ENCODE measurements around the gene BASP1.
A peak's percentile ranks its signal among the peaks of the same experiment; 100 is the strongest.

Gene BASP1

GRCh38 chr5:17217493-17218352 lies at the start of gene BASP1:
TSS of gene BASP1 (plus strand) at chr5:17217631. CDS start at chr5:17275217, 57,586 bp downstream.
- DNase-seq (ENCODE audit: low spot score), result peak; percentile 79

GRCh38 chr5:17169507-17169906 lies 47.9 kb upstream of the BASP1 start:
- no peak for DNase-seq (ENCODE audit: low spot score)

- no peak for DNase-seq (ENCODE audit: low spot score)
Observed at GRCh38 chr5:17172791-17173190, 44.6 kb upstream of the BASP1 start.

- no peak for DNase-seq (ENCODE audit: low spot score)
Observed at GRCh38 chr5:17174965-17175364, 42.5 kb upstream of the BASP1 start.

GRCh38 chr5:17177501-17178372 lies 39.7 kb upstream of the BASP1 start:
- no peak for DNase-seq (ENCODE audit: low spot score)

- DNase-seq (ENCODE audit: low spot score), result no peak
Observed at GRCh38 chr5:17178373-17178675, 39.1 kb upstream of the BASP1 start.

GRCh38 chr5:17180330-17180843 lies 37.0 kb upstream of the BASP1 start:
- DNase-seq (ENCODE audit: low spot score), result no peak

GRCh38 chr5:17180864-17181723 lies 36.3 kb upstream of the BASP1 start:
- no peak for DNase-seq (ENCODE audit: low spot score)

GRCh38 chr5:17182494-17182893 lies 34.9 kb upstream of the BASP1 start:
- no peak for DNase-seq (ENCODE audit: low spot score)

- DNase-seq (ENCODE audit: low spot score), result no peak
Observed at GRCh38 chr5:17182981-17183380, 34.5 kb upstream of the BASP1 start.

GRCh38 chr5:17183831-17184230 lies 33.6 kb upstream of the BASP1 start:
- no peak for DNase-seq (ENCODE audit: low spot score)

- DNase-seq (ENCODE audit: low spot score), result no peak
Observed at GRCh38 chr5:17184588-17184987, 32.8 kb upstream of the BASP1 start.

GRCh38 chr5:17185349-17185748 lies 32.1 kb upstream of the BASP1 start:
- DNase-seq (ENCODE audit: low spot score), result no peak

GRCh38 chr5:17185773-17186172 lies 31.7 kb upstream of the BASP1 start:
- DNase-seq (ENCODE audit: low spot score), result no peak

GRCh38 chr5:17186256-17186655 lies 31.2 kb upstream of the BASP1 start:
- DNase-seq (ENCODE audit: low spot score), result no peak

- no peak for DNase-seq (ENCODE audit: low spot score)
Observed at GRCh38 chr5:17187011-17187785, 30.2 kb upstream of the BASP1 start.

GRCh38 chr5:17187786-17188170 lies 29.7 kb upstream of the BASP1 start:
- no peak for DNase-seq (ENCODE audit: low spot score)

- peak; percentile 68 for DNase-seq (ENCODE audit: low spot score)
Observed at GRCh38 chr5:17189381-17190036, 27.9 kb upstream of the BASP1 start.

- peak; percentile 31 for DNase-seq (ENCODE audit: low spot score)
Observed at GRCh38 chr5:17190242-17190778, 27.1 kb upstream of the BASP1 start.

- no peak for DNase-seq (ENCODE audit: low spot score)
Observed at GRCh38 chr5:17190799-17191391, 26.5 kb upstream of the BASP1 start.
